DND-41 (cell line): ENCODE data around the gene NIPSNAP2.
"Not testable (repeated sequence)": the region's sequence is repeated elsewhere in the genome, so short reads cannot be mapped to it uniquely, and the experiment has no call there.

Experiments used
- ATAC-seq: fragments of 200-7000 bp; cut with Tn5 transposase; 3 replicates; pipeline ENCODE4 v1.9.1; 2021; ENCODE audit warnings: low read depth; ENCODE audit not compliant: insufficient read depth
- DNase-seq: peaks from one replicate; pipeline ENCODE4 v3.0.0-alpha.2; 2020
- H2AFZ ChIP-seq: 2 replicates; pipeline ENCODE4 v1.6.0; 2012; ENCODE audit warnings: low read depth, low read length
- H3K27ac ChIP-seq: 2 replicates; pipeline ENCODE4 v1.5.1; 2012; ENCODE audit warnings: low read length, inconsistent platforms
- H3K27me3 ChIP-seq: fragments of 200-600 bp; sonication (generic); 2 replicates; pipeline ENCODE4 v1.6.0; 2012; ENCODE audit warnings: low read length, mild to moderate bottlenecking, inconsistent platforms; ENCODE audit not compliant: insufficient read depth, poor library complexity
- H3K36me3 ChIP-seq: 2 replicates; pipeline ENCODE4 v1.5.1; 2012; ENCODE audit warnings: low read length, inconsistent platforms; ENCODE audit not compliant: insufficient read depth
- H3K4me1 ChIP-seq: 2 replicates; pipeline ENCODE4 v1.5.1; 2012; ENCODE audit warnings: mild to moderate bottlenecking, low read length; ENCODE audit not compliant: insufficient read depth
- H3K4me2 ChIP-seq: 2 replicates; pipeline ENCODE4 v1.6.0; 2012; ENCODE audit warnings: mild to moderate bottlenecking, moderate library complexity, low read length, inconsistent platforms; ENCODE audit not compliant: insufficient read depth
- H3K4me3 ChIP-seq, 2 experiments: fragments of 200-600 bp in 1 of 2; shearing (Covaris generic) in 1 of 2; 2 replicates each; pipeline ENCODE4 v1.5.1; 2012 to 2016; ENCODE audit warnings: inconsistent platforms in 2 of 2, low read length in 2 of 2, mild to moderate bottlenecking in 2 of 2, low read depth in 1 of 2, moderate library complexity in 1 of 2
- H3K79me2 ChIP-seq: 2 replicates; pipeline ENCODE4 v1.6.0; 2012; ENCODE audit warnings: low read length, inconsistent platforms; ENCODE audit not compliant: insufficient read depth
- H3K9ac ChIP-seq: 2 replicates; pipeline ENCODE4 v1.6.0; 2012; ENCODE audit warnings: low read depth, mild to moderate bottlenecking, inconsistent platforms, low read length, moderate library complexity
- H3K9me3 ChIP-seq: 2 replicates; pipeline ENCODE4 v1.5.1; 2012; ENCODE audit warnings: low read length, moderate library complexity, mild to moderate bottlenecking, inconsistent platforms; ENCODE audit not compliant: insufficient read depth, severe bottlenecking
- H4K20me1 ChIP-seq: 2 replicates; pipeline ENCODE4 v1.6.0; 2012; ENCODE audit warnings: low read length; ENCODE audit not compliant: insufficient read depth
- EZH2 ChIP-seq: IDR thresholded peaks from 3 replicates; pipeline ENCODE4 v1.6.1; 2012; ENCODE audit warnings: borderline replicate concordance, low read depth, mild to moderate bottlenecking, moderate library complexity, low read length, inconsistent platforms; ENCODE audit not compliant: severe bottlenecking
- TF ChIP-seq, protein P1 (sequence below): IDR thresholded peaks from 2 replicates; pipeline ENCODE4 v1.5.1; 2012; ENCODE audit warnings: borderline replicate concordance, low read length, moderate library complexity, mild to moderate bottlenecking; ENCODE audit not compliant: poor library complexity, severe bottlenecking; ENCODE audit errors: extremely low read depth

NIPSNAP2 gene

GRCh38 chr7:55951637-55952351, 12.6 kb upstream of the NIPSNAP2 start, which contains the start of gene MRPS17:
Gene MRPS17, plus strand, starts transcription at chr7:55951877. Its CDS starts 1,319 bp downstream, at chr7:55953196.
- DNase-seq: peak; percentile 91
- peak; percentile 100 for ATAC-seq
- TF ChIP-seq EZH2: no peak
- TF ChIP-seq, protein P1, sequence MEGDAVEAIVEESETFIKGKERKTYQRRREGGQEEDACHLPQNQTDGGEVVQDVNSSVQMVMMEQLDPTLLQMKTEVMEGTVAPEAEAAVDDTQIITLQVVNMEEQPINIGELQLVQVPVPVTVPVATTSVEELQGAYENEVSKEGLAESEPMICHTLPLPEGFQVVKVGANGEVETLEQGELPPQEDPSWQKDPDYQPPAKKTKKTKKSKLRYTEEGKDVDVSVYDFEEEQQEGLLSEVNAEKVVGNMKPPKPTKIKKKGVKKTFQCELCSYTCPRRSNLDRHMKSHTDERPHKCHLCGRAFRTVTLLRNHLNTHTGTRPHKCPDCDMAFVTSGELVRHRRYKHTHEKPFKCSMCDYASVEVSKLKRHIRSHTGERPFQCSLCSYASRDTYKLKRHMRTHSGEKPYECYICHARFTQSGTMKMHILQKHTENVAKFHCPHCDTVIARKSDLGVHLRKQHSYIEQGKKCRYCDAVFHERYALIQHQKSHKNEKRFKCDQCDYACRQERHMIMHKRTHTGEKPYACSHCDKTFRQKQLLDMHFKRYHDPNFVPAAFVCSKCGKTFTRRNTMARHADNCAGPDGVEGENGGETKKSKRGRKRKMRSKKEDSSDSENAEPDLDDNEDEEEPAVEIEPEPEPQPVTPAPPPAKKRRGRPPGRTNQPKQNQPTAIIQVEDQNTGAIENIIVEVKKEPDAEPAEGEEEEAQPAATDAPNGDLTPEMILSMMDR: no peak
- peak within 1 kb of the TSS; percentile 69 for H3K4me2 ChIP-seq
- H3K27me3 ChIP-seq: no peaks in the 10 kb centered on the region
- peak within 1 kb of the TSS; percentile 80 for H3K27ac ChIP-seq
- H2AFZ ChIP-seq: peak within 1 kb of the TSS; percentile 95
- H3K36me3 ChIP-seq: peaks cover 32% of the 10 kb centered on the region
- no peaks in the 10 kb centered on the region for H3K9me3 ChIP-seq
- peaks cover 30% of the 10 kb centered on the region for H3K79me2 ChIP-seq
- peak within 1 kb of the TSS; percentile 55 to 82 for H3K4me3 ChIP-seq
- peaks cover 17% of the 10 kb centered on the region for H3K4me1 ChIP-seq
- H4K20me1 ChIP-seq: peaks cover 5% of the 10 kb centered on the region; the same call in 1 of the 2 replicates
- peak within 1 kb of the TSS; percentile 79 for H3K9ac ChIP-seq

DNA sequence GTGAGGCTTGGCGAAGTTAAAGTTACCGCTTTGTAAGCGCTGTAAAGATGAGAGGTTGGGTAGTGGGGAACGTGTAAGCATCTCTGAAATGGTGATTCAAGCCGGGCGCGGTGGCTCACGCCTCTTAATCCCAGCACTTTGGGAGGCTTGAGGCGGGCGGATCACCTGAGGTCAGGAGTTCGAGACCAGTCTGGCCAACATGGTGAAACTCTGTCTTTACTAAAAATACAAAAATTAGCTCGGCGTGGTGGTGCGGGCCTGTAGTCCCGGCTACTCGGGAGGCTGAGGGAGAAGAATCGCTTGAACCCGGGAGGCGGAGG, 12.1 kb upstream of the NIPSNAP2 start:
- not testable (repeated sequence) for H4K20me1 ChIP-seq, DNase-seq, ATAC-seq, H3K27me3 ChIP-seq, H3K9me3 ChIP-seq
- H3K4me3 ChIP-seq: peak overlapping the region; percentile 55 to 82; a peak in 3 of 4 replicates
- H3K4me1 ChIP-seq: peaks cover 17% of the 10 kb centered on the region
- peak overlapping the region; percentile 80 for H3K27ac ChIP-seq
- H2AFZ ChIP-seq: peak overlapping the region; percentile 95
- peaks cover 30% of the 10 kb centered on the region for H3K79me2 ChIP-seq
- H3K9ac ChIP-seq: peak overlapping the region; percentile 79
- H3K36me3 ChIP-seq: peaks cover 34% of the 10 kb centered on the region
- H3K4me2 ChIP-seq: peak overlapping the region; percentile 69

- Histone ChIP-seq H4K20me1 (peaks cover 5% of the 10 kb centered on the region; the same call in 1 of the 2 replicates), H3K4me3 (no peak overlapping the region), H3K79me2 (peaks cover 30% of the 10 kb centered on the region), H3K27ac (no peak overlapping the region), H3K9me3 (no peaks in the 10 kb centered on the region), H3K9ac (no peak overlapping the region), H3K4me2 (peak overlapping the region; percentile 21; the same call in 1 of the 2 replicates), H3K4me1 (peaks cover 17% of the 10 kb centered on the region), H3K27me3 (no peaks in the 10 kb centered on the region), H2AFZ (no peak overlapping the region), H3K36me3 (peaks cover 36% of the 10 kb centered on the region)
- no peak for DNase-seq
- no peak for ATAC-seq
- TF ChIP-seq EZH2: no peak
- TF ChIP-seq, protein P1: no peak
Measured at GRCh38 chr7:55953707-55954475, 10.5 kb upstream of the NIPSNAP2 start.

DNA sequence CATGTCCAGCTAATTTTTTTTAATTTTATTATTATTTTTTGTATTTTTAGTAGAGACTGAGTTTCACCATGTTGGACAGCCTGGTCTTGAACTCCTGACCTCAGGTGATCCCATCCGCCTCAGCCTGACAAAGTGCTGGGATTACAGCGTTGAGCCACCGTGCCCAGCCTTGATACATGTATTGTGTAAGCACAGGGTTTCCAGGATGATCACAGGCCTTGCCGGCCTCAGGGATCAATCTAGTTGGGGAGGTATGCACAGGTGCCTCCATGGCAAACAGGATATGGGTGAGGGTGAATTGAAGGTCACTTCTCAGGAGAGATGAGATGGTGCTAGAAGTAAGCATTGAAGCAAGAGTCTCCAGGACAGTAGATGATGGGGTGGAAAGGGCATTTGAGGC, 7.2 kb upstream of the NIPSNAP2 start:
- Histone ChIP-seq H3K4me1 (peaks cover 10% of the 10 kb centered on the region), H3K4me2 (no peak overlapping the region), H2AFZ (no peak overlapping the region), H3K9me3 (no peaks in the 10 kb centered on the region), H3K36me3 (peaks cover 30% of the 10 kb centered on the region), H3K79me2 (peaks cover 22% of the 10 kb centered on the region), H4K20me1 (peaks cover 5% of the 10 kb centered on the region; the same call in 1 of the 2 replicates), H3K4me3 (no peak overlapping the region), H3K27me3 (no peaks in the 10 kb centered on the region), H3K9ac (no peak overlapping the region), H3K27ac (no peak overlapping the region)
- TF ChIP-seq EZH2: no peak
- TF ChIP-seq, protein P1: no peak
- no peak for ATAC-seq
- DNase-seq: no peak
